ENCODE results near the gene TOR1B.
"Not testable (repeated sequence)": the region's sequence is repeated elsewhere in the genome, so short reads cannot be mapped to it uniquely, and the experiment has no call there.

TOR1B gene

GRCh38 chr9:129802833-129803675 lies at the start of gene TOR1B:
Gene TOR1B (plus strand): TSS chr9:129803184. CDS start chr9:129803213, 29 bp downstream.
- peak; percentile 97 for DNase-seq

GRCh38 chr9:129755151-129755550 lies 47.8 kb upstream of the TOR1B start:
- DNase-seq: no peak

GRCh38 chr9:129756191-129756590 lies 46.8 kb upstream of the TOR1B start:
- no peak for DNase-seq

- no peak for DNase-seq
These were observed 45.9 kb upstream of the TOR1B start for GRCh38 chr9:129757045-129757444.

GRCh38 chr9:129759319-129759718 lies 43.7 kb upstream of the TOR1B start:
- DNase-seq: no peak

GRCh38 chr9:129759804-129760502 lies 43.0 kb upstream of the TOR1B start:
- DNase-seq: no peak

GRCh38 chr9:129760784-129761183 lies 42.2 kb upstream of the TOR1B start:
- DNase-seq: not testable (repeated sequence)

- DNase-seq: no peak
These were observed 41.6 kb upstream of the TOR1B start for GRCh38 chr9:129761293-129761900.

GRCh38 chr9:129761901-129762369 lies 41.0 kb upstream of the TOR1B start:
- DNase-seq: no peak

GRCh38 chr9:129762370-129762984 lies 40.5 kb upstream of the TOR1B start:
- DNase-seq: not testable (repeated sequence)

- no peak for DNase-seq
These were observed 39.7 kb upstream of the TOR1B start for GRCh38 chr9:129762985-129763926.

- no peak for DNase-seq
These were observed 37.1 kb upstream of the TOR1B start for GRCh38 chr9:129765764-129766317.

GRCh38 chr9:129768486-129768885 lies 34.5 kb upstream of the TOR1B start:
- DNase-seq: no peak

- DNase-seq: no peak
These were observed 33.3 kb upstream of the TOR1B start for GRCh38 chr9:129769669-129770068.

GRCh38 chr9:129770741-129771140 lies 32.2 kb upstream of the TOR1B start:
- DNase-seq: no peak

GRCh38 chr9:129773262-129774048 lies 29.5 kb upstream of the TOR1B start:
- DNase-seq: no peak

- DNase-seq: no peak
These were observed 28.1 kb upstream of the TOR1B start for GRCh38 chr9:129774791-129775447.

- DNase-seq: no peak
These were observed 27.6 kb upstream of the TOR1B start for GRCh38 chr9:129775448-129775798.

- DNase-seq: not testable (repeated sequence)
These were observed 26.9 kb upstream of the TOR1B start for GRCh38 chr9:129776096-129776495.

- DNase-seq: no peak
These were observed 26.4 kb upstream of the TOR1B start for GRCh38 chr9:129776566-129776937.
